HG02571 (cell line): Measurements from ENCODE around the gene SARDH.
"Not testable (repeated sequence)": the region's sequence is repeated elsewhere in the genome, so short reads cannot be mapped to it uniquely, and the experiment has no call there.

Source experiments
- ATAC-seq: cut with Tn5 transposase; IDR thresholded peaks from one replicate; pipeline ENCODE4 v1.9.1; 2021; ENCODE audit warnings: mild to moderate bottlenecking, moderate library complexity; ENCODE audit not compliant: unreplicated experiment

SARDH gene

DNA sequence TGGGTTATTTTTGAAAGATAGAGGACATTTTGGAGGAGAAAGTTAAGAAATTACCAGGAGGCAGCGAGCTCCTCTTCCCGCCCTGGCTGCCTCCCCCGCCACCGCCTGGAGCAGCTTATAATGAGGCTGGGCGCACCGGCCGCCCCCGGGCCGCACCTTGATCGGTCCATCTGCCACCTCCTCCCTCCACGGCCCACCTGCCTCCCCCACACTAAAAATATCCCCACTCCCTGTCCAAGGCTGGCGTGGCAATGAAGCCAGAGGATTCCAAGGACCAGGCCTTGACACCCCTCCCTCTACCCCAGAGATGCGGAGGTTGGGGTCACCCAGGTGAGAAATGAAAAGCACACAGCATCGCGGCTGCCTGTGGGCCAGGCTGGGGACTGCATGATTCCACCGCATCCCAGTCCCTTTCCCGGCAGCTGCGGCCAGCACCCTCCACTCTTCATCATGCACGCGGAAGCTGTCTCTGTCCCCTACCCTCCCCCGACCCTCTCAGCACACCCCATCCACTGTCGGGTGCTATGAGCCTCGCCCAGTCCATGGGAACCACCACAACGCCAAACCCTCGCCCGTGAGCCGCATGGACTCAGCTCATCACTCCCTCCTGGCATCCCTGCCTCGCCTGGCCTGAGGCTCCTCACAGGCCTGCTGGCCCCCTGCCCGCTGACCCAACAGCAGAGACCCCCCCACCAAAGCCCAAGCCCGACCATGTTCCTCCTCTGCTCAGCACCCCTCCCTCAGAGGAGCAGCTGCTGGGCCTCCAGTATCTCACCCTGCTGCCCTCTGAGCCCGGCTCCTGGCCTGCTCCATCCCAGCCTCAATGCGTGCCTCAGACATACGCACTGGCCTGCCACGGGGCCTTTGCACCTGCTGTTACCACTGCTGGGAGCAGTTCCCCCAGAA, 50.0 kb downstream of the SARDH start:
- ATAC-seq = no peak

DNA sequence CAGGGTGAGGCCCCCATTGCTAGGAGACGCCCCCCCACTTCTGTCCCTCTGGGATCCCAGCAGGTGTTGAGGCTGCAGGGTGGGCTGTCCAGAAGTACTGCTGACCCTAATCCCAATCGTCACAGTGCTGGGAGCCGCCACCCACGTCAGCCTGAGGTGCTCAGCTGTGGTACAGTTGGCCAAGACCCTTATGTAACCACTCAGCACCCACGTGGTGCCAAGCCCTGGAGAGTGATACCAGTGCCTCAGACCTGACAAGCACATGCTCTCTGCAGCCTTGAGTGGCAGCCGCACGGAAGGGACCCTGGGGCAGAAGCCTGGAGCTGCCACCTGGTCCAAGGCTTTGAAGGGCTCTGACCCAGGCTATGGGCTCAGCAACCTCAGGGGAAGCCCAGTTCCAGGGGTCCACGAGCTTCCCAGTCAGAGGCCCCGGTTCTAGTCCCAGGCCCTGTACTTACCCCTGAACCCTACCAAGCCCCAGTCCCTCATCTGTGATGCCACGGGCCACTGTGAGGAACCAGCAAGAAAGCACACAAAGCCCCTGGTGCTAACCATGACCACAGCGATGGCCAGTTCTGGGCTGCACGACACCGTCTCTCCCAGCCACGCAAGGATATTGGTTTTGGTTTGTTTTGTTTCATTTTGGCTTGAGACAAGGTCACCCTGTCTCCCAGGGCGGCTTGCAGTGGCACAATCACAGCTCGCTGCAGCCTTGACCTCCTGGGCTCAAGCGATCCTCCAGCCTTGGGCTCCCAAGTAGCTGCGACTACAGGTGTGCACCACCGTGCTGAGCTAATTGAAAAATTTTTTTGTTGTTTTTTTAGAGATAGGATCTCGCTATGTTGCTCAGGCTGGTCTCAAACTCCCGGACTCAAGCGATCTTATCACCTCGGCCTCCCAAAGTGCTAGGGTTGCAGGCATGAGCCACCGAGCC, 51.2 kb downstream of the SARDH start:
- ATAC-seq = no peak

DNA sequence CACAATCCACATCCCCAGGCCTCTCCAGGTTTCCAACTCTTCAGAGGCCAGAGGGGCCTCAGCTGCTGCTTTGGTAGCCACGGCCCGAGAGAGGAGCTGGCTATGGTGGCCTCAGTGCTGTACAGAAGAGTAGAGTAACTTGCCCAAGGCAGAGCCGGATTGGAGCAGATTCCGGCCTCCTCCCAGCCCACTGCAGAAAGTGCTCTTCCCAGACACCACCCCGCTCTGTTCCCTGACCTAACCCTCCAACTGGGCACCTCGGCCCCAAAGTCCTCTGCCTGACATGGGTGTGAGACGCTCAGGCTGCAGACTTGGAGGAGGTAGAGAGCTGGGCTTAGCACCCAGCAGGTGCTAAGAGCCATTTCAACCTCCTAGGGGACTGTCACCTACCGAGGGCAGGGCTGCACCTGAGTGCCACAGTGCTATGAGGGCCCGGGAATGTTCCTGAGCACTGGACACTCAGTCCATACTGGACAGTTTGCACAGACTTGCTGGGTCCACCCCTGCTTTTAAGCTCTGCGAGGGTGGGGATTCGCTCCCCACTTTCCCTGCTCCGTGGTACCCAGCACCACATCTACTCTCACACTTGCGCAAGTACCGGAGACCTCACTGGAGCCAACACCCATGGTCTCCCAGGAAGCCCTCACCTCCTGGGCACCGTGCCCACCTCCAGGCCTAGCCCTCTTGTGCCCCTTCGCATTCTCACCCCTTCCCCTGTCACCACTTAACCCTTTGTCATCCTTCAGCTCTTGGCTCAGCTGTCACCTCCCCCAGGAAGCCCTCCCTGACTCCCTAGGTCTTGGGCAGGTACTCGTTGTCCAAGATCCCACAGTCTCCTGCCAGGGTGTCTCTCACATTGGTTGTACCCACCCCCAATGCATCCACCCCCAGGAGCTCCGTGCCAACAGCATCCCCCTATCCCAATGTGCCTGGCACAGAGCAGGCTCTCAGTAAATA, 52.2 kb downstream of the SARDH start:
- ATAC-seq = no peak

DNA sequence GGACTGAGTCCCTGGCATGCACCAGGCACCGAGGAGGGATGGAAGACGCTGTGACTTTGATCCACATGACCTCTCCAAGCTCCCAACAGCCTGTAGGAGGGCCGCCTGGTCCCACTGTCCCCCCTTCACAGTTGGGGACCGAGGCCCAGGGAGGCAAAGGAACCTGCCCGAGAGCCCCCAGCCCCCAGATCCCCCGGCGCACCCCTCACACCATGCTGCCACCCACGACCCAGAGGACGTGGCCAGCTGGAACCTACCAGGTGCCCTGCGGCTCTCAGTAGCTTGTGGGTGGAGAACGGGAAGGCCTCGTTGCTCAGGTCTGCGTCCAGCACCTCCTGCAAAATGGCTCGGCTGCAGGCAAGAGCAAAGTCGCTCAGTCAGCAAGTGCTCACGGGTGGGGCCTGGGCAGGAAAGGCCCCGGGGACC, 53.2 kb downstream of the SARDH start:
- no peak for ATAC-seq

DNA sequence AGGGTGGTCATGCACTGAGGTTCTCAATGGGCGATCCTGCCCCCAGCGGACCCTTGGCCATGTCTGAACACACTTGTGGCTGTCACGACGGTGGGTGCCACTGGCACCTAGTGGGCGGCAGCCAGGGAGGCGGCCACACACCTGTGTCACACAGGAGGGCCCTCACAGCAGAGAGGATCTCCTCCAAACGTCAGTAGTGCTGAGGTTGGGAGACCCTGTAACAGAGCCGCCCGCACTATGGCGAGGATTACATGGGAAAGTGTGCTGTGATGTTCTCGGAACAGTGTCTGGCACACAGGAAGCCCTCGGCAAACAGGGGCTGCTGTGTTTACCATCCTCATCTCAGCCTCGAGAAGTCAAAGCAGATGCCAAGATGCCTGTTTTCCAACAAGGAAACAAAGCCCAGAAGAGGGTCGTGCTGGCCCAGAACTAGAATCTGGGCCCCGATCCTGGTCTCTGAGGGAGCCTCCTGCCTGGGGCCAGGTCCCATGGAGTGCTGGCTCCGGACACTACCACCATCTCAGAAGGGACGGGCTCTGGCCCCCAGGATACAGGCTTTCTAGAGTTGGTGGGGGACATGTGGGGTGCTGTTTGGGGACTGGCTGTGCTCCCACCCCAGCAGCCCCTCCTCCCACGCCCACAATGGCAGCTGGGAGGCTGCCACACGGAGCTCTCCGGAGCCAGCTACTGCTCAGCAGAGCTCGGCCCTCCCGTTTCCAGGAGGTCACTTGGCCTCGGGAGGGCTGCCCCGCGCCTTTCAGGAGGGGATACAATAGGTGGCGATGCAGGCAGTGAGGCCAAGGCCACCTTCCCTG, 53.8 kb downstream of the SARDH start:
- no peak for ATAC-seq

DNA sequence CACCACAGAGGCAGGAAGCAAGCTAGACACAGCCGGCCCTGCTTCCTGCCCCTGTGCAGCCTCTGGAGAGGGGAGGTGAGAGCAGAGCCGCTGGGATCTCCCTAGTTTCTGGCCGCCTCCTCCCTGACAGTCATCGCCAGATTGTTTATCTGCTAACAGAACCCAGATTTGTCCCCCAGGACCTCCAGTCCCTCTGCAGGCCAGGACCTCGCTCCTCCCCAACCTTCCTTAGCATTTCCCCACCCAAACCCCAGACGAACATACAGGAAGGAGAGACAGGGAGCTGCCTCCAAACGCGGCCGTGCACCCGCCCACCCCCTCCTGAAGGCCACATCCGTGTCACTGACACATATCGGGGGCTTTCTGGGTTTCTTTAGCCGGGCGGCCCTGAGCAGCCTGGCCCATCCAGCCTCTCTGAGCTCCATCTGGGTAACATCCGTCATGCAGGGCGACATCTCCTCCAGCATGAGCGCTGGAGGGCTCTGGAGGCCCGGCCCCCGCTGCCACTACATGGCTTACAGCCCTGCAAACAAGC, 54.5 kb downstream of the SARDH start:
- no peak for ATAC-seq

DNA sequence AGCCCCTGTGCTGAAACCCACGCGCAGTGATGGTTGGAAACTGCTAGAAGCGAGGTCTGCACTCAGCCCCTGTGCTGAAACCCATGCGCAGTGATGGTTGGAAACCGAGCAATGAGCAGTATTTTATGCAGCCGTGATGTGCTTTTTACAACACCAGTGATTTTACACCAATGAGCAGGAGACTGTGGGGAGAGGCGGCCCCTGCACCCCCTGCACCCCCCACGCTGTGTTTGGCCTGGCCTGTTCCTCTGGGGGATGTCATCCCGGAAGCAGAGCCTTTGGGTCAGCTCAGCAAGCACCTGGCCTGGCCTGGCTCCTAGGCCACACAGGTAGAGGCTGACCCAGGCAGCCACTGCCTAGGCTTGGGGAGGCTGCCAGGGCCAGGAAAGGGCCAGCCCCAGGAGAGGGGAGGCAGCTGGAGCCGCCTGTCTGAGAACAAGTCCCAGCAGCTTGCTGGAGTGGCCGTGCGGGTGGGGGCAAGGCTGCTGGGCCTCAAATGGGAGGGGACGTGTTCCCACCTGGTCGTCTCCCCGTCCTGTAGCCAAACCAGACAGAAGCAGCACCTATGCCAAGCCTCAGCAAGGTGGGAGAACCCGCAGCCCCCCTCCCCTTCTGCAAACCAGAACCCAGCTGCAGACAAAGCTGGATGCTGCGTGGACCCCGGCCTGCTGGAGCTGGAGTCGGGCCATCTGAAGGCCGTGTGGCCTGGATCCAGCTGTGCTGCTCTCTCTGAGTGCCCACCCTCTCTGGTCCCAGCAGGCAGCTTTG, 55.1 kb downstream of the SARDH start:
- ATAC-seq = no peak

DNA sequence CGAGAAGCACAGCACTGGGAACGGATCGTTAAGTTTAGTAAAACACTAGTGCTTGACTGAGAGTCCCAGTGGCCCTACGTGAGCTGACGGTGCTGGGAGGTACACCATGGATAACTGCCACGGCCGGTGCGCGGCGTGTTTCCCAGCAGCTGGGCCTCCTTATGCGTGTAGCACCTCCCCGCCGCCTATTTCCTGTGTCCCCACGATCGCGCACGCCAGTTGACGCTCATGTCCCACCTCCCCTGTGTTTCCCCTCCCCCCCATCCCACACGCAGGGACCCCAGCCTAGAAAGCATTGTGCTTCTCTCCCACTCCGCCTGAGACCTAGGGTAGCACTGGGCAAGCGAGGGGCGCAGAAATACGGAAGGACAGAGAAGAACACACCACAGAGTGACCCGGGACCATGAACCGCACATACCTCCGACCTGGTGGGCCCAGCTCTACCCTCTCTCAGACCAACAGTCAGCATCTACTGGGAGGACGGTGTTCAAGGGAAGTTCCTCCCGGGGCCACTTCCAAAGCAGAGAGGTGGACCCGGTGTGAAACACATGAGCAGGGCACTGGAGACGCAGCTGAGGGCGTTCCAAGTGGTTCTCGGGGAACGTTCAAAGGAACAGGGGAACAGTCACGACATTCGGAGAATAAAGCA, 56.4 kb downstream of the SARDH start:
- ATAC-seq = no peak

DNA sequence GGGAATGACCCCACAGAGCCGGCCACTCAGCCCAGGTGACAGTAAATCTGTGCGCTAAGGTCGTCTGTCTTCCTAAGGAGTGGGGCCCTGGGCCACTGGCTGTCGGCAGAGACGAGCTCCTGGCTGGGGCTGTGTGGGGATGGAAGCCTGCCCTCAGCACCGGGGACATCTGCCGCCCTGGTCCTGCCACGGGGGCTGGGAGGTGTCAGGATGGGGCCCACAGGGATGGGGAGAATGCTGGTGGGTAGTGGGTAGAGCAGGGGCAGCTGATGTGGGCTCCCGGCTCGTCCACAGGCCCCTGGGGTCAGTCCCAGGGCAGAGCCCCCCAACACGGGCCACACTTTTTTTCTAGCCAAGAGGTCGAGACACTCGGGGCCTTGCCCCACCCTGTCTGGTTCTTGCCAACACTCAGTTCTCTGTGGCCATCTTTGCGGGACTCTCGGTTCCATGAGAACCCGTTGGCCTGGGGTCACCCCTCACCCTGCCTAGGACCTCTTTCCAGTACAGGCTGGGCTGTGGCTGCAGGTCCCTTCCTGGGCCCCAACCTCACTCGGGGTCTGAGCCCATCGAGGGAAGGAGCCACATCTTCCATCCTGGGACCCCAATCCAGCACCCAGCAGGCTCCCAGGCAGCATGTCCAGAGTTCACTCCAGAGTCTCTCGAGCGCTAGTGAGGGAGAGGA, 57.0 kb downstream of the SARDH start:
- ATAC-seq = no peak

DNA sequence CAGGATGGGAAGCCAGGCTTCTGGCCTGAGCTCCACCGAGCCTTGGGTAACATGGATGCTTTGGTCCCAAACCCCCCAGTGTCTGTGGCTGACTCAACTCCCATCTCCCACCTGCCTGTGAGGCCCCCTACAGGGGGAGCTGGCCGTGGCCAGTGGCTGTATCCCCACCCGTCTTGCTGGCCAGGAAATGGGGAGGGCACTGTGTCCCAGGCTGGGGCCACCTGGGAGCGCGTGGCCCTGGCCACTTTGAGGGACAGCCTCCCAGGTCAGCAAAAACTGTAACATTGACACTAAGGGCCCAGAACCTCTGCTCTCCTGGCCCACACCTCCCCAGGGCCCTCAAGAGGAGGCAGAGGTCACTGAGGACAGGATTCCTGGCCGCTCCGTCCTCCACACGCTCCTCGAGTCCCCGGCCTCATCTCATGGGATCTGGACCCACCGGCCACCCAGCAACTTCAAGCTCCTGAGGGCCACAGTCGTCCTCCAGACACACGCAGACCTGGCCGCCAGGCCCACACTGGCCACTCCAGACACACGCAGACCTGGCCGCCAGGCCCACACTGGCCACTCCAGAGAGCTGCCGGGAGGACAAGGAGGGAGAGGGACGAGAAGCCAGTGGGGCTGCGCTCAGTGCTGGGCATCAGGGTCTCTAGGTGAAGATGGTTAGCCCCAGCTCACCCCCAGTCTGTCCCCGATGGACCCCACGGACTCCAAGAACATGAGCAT, 57.7 kb downstream of the SARDH start:
- ATAC-seq = no peak

DNA sequence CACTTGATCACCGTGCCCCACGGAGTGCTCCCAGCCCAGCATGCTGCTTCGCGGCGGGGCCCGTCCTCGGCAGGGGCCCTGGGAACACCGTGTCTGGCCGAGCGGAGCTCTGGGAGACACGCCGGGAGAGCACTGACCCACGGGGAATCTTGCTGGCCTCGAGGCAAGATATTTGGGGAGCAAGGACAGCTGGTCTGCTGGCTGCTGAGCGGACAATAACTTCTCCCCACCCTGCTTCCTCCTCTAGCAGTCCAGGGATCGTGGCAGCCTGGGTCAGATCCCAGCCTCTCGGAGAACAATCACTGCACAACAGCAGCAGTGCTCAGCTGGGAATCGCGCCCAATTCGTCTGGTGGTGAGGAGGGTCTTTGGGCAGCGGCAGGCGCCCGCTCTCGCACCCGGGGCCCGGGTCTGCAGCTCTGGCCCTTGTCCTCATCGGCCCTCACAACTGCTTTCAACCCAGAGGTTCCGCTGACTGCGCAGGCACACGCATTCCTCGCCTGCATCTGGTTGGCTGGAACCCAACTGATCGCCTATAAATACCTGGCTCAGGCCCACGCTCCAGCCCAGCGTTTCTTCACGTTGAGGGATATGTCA, 58.6 kb downstream of the SARDH start:
- ATAC-seq = no peak

DNA sequence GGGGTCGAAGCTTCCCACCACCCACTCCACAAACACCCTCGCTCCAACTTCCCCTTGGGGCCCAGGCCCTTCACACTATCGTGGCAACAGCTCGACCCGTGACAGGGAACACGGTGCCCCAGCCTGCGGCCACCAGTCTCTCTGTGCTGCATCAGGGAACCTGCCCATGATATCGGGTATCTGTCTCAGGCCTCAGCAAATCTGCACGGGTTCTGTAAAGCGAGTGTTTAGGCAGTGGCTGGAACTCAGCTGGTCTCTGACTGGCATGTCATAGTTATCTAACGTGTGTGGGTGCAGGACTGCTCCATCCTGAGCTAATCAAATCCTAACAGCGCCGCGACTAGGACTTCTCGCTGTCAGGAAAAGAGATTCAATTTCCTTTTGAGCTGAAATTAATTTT, 59.1 kb downstream of the SARDH start:
- ATAC-seq = no peak

DNA sequence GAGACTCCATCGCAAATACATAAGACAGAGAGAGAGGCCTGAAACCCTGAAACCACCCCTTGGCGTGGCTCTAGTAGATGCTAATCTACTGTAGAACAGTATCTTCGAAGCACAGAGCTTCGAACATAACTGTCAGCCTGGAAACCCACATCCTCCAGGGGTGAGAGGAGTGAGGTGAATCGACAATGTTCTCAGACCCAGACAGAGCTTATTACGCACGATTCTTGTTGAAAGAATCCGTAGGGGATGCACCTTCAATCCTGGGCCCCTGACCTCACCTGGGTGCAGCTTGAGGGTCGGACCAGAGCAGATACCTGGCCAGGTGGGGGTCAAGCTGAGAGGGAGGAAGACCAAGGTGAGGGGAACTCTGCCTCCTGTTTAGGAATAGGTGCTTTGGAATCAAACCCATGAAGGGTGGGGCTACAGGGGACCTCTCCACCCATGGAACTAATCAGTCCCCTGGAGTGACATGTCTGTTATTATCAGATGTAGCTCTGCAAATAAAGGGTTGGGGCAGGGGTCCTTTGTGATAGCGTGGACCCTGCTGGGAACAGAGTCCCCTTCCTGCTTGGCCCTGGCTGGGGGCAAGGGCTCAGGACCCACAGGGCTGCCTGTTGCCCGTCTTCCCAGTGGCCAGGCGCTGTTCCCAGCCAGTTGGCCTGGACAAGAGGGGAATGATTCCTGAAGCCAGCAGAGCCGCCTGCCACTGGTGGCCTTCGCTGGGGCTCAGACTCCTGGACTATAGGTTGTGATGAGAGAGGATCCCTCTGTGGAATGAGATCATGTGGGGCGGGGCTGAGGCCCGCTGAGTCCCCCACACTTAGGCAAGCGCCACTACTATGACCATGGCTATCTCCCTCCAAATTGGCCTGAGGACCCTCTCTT, 60.8 kb downstream of the SARDH start:
- no peak for ATAC-seq

DNA sequence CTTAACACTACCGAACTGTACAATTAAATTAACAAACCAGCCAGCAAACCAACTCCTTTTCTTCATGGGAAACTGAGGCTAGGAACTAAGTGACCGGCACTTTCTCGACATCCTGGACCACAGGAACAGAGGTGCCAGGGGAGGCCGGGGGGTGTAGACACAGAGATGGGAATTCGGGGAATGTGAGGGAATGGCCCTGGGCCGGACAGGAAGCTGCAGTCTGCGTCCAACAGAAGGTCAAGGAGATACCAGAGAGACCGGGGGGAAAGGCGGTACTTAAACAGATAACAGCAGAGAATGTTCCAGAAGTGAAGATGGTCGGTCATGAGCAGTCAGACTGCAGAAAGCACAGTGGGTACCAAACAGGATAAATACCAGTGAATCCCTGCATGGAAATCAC, 61.7 kb downstream of the SARDH start:
- no peak for ATAC-seq

DNA sequence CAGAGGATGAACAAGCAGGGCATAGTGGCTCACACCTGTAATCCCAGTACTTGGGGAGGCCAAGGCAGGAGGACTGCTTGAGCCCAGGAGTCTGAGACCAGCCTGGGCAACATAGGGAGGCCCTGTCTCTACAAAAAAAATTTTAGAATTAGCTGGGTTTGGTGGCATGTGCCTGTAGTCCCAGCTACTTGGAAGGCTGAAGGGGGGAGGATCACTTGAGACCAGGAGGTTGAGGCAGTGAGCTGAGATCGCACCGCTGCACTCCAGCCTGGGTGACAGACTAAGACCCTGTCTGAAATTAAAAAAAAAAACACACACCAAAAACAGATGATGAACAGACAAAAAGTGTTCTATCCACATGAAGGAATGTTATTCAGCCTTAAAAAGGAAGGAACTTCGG, 62.4 kb downstream of the SARDH start:
- not testable (repeated sequence) for ATAC-seq

DNA sequence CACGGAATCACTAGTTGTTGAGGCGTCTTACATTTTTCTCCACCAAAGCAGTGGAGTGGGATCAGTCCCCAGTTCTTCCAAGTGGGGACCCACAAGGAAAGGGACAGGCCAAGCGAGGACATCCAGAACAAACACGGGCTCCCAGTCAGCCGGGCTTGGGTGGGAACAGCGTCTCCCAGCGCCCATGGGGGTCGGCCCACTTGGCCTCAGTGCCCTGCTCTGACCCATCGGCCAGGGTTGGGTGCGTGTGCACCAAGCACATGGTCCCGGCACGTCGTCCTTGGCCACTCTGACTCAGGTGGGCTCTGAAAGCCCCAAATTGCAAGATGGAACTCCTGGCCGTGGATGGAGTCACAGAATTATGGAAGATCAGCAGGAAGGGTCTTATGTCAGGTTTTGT, 64.1 kb downstream of the SARDH start:
- no peak for ATAC-seq
